Gastroesophageal sphincter (tissue), 2 donors: ENCODE data around the gene BPI.

Source experiments
- EP300 ChIP-seq: sonication (generic); formaldehyde crosslinking; IDR thresholded peaks from one replicate; pipeline ENCODE4 v1.6.1; 2017; ENCODE audit warnings: antibody characterized with exemption, mild to moderate bottlenecking
- POLR2A ChIP-seq, 2 donors: fragments of 450-650 bp; IDR thresholded peaks; one replicate each; pipeline ENCODE4 v1.6.1; 2017; ENCODE audit warnings: antibody characterized with exemption in 2 of 2, mild to moderate bottlenecking in 2 of 2, moderate library complexity in 1 of 2

DNA sequence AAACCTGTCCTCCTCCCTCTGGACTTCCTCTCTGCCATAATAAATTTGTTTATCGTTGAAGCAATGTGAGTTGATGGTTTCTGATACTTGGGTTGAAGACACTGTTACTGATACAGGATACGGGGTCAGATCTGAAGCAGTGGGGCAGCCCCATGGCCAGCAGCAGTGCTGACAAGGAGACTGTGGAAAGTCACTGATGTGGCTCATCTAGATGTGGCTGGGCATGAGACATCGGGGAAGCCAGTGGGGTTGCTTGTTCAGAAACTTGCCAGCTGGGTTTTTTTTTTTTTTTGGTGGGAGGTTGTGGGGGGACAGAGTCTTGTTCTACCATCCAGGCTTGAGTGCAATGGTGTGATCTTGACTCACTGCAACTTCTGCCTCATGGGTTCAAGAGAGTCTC lies 2.6 kb upstream of the BPI start:
- TF ChIP-seq EP300 (no peak), POLR2A (IDR thresholded peaks at IDR 0.05) (no peak)
